GM15510 (cell line): ENCODE results near the gene SLC25A44.

Experiments used
- POLR2A ChIP-seq: IDR thresholded peaks from 3 replicates; pipeline ENCODE4 v1.6.1; 2011; ENCODE audit warnings: borderline replicate concordance; ENCODE audit not compliant: insufficient read length; ENCODE audit errors: extremely low read depth

The SLC25A44 gene

GRCh38 chr1:156245451-156246232 is 51.7 kb downstream of the SLC25A44 start:
- TF ChIP-seq POLR2A: no peak

- no peak for TF ChIP-seq POLR2A
Measured at GRCh38 chr1:156246241-156246780, 52.4 kb downstream of the SLC25A44 start.

- TF ChIP-seq POLR2A: no peak
Measured at GRCh38 chr1:156246781-156247459, 53.0 kb downstream of the SLC25A44 start.

- TF ChIP-seq POLR2A: no peak
Measured at GRCh38 chr1:156247460-156248322, 53.8 kb downstream of the SLC25A44 start, which contains the start of gene PAQR6. TSS of gene PAQR6 (minus strand) at chr1:156248056. CDS start at chr1:156246731, 1,325 bp downstream.

GRCh38 chr1:156248323-156248683 is 54.4 kb downstream of the SLC25A44 start:
- TF ChIP-seq POLR2A: no peak

- no peak for TF ChIP-seq POLR2A
Measured at GRCh38 chr1:156249593-156249992, 55.7 kb downstream of the SLC25A44 start.

GRCh38 chr1:156251527-156251926 is 57.6 kb downstream of the SLC25A44 start:
- no peak for TF ChIP-seq POLR2A

- TF ChIP-seq POLR2A: no peak
Measured at GRCh38 chr1:156253634-156254033, 59.7 kb downstream of the SLC25A44 start.

GRCh38 chr1:156257711-156258110 is 63.8 kb downstream of the SLC25A44 start:
- no peak for TF ChIP-seq POLR2A

- TF ChIP-seq POLR2A: no peak
Measured at GRCh38 chr1:156258859-156259258, 65.0 kb downstream of the SLC25A44 start.

GRCh38 chr1:156259805-156260204 is 65.9 kb downstream of the SLC25A44 start:
- TF ChIP-seq POLR2A: no peak

GRCh38 chr1:156260896-156261295 is 67.0 kb downstream of the SLC25A44 start:
- TF ChIP-seq POLR2A: no peak
